NCI-H2029 (cell line): ENCODE data around the gene OR4P4.

Experiments used
- DNase-seq: peaks from one replicate; lab custom pipeline; 2025; lab: John Stamatoyannopoulos, UW

The OR4P4 gene

DNA sequence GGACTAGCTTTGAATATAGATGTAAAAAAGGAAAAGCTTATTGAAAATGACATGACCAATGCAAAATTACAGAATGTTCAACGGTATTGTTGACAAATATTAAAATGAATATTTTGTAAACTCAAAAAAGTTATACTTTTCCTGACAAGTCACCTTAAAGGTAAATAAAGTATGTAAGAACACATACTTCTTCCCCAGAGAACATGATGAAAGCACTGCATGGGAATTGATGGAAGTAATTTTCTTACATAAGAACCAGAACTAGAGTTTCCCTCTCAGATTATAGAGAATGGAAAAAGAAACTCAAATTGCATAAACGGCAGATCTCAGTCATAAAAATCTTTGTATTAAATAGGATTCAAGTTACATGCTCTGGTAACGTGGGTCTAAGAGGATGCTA lies at the start of gene OR4P4:
Gene OR4P4 (plus strand): TSS at position 301 of the 400 bp plus-strand sequence.
- DNase-seq: no peak

DNA sequence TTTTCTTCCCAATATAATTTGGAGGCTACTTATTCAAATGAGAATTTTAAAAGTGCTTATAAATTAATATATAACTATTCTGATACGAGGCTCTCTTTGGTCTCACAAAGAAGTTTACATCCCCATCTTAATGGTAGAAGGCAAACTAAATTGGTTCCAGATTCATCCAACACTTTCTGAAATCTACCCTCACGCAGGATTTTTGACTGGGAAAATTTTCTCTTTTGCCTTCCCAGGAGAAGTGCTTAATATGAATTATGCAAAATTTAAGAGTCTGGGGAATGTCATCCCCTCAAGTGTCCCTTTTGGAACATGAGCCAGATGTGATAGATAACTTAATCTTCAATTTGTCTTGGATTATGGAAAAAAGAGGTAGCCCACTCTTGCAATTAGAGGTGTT lies 27.4 kb upstream of the OR4P4 start, which contains the start of gene OR4C11:
Gene OR4C11 (minus strand): TSS at position 101 of the 400 bp plus-strand sequence. CDS start 3,272 bp downstream, outside the sequence.
- DNase-seq: no peak

DNA sequence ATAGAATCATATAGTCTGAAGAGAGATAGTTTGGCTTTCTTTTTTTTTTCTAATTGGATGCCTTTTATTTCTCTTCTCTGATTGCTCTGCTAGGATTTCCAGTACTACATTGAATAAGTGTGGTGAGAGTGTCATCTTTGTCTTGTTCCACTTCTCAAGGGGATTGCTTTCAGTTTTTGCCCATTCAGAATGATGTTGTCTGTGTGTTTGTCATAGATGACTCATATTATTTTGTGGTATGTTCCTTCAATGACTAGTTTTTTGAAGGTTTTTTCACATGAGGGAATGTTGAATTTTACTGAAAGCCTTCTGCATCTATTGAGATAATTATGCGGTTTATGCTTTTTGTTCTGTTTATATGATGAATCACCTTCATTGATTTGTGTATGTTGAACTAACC lies 10.4 kb upstream of the OR4P4 start:
- no peak for DNase-seq

DNA sequence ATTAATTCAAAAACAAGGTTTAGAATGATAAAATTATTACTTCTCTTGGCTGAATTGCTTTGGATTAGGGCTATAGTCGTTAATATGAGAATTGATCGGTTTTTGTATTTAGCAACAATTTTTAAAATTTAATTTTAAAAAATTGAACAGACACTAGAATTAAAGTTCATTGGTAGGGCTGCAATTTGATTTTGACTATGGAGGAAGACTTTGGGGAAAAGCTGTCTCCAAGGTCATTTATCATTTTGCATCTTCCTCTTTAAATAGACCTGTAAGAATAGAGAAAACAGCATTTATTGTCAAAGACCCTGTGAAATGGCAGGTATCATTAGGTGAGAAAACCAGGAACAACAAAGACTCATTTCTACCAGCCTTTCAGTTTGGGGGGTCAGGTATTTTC lies 13.1 kb downstream of the OR4P4 start, which contains the start of gene OR4S2:
Gene OR4S2 (plus strand): TSS at position 301 of the 400 bp plus-strand sequence. CDS start 2,577 bp downstream, outside the sequence.
- DNase-seq: no peak

DNA sequence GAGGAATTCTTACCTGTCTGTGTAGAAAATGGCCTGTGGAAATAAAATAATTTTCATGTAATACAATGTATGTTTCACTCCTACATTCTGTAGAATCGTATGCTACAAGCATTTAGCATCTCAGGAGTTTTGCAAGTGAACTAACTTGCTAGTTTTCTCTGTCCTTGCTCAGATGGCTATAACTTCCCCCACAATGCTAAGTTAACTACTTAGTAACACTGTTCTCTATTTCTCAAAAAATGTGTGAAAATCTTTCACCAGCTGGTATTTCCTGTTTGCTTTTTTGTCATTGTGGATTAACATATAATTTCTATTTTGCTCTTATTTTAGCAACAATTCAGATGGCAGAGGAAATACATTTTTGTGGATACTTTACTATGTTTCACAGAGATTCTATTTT lies 17.6 kb downstream of the OR4P4 start:
- DNase-seq: no peak

DNA sequence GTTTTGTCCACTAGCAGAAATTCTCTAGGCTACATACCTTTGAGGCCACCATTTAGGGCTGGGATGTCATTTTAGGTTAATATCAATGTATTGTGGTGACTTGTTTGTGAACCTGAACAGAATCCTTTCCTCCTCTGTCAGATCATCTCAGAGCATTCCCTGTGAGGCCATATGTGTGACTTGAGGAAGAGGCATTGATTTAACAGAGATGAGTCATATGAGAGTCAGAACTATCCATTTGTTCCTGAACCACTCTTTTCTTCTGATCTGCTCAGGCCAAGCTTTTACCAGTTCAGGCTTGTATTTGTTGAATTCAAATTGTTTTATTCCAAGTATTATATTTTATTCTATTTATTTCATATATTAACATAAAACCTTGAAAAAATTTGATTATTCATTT lies 20.2 kb downstream of the OR4P4 start:
- no peak for DNase-seq

DNA sequence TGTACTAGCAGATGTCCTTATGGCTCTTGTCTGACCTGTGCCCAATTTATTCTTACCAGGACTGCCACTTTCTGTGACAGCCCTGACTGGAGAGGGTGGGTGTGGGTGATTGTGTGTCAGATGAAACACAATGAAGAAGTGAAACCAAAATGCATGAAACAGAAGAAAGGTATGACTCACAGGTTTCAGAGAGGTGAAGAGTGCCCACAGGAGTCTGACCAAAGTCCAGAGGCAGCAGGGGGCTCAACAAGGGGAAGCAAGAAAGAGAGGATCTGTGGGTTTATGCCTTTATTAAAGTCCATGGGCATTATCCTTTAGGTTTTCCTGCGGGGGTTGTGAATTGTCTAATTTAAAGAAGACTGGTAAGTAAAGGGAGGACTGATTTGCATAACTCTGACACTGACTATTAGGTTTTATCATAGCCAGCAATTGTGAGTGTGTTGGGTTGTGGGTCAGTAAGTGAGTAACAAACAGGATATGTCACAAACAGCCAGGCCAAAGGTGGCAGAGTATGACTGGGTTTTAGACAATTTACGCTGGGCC lies 23.2 kb downstream of the OR4P4 start:
- DNase-seq: no peak

DNA sequence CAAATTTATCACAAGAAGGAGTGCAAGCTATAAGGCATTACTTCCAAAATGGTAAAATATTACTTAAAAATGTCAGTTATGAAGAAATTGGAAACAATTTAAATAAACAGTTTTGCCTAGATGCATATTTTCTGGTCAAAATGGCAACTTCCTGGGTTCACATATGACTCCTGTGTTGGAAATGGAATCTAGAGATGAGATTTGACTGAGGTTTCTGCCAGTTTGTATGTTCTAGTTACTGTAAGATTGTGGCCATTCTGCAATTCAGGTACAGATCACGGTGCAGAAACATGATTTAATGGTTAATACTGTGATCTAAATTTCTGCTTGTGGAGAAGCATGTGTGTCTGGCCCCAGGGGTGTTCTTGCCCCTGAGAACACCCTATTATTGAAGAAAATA lies 23.7 kb downstream of the OR4P4 start:
- DNase-seq: no peak

DNA sequence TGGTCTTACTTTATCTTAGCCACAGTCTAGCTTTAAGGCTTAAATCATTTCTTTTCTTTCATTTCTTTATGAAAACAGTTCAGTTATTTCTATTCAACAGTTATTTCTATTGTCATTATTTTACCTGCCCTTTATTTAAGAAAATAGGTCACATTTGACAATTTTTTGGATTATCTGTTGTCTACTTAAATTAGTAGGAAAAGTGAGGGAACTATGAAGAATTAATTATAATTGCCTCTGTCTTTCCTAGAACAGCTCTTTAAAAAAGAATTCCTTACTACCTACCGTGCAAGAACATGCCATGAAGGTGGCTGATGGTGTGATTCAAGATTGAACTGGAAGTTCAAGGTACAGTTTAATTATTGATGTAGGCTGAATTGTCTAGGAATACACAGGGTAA lies 27.0 kb downstream of the OR4P4 start, which contains the start of gene OR4C6:
Gene OR4C6 (plus strand): TSS at position 301 of the 400 bp plus-strand sequence. CDS start 2,966 bp downstream, outside the sequence.
- no peak for DNase-seq

DNA sequence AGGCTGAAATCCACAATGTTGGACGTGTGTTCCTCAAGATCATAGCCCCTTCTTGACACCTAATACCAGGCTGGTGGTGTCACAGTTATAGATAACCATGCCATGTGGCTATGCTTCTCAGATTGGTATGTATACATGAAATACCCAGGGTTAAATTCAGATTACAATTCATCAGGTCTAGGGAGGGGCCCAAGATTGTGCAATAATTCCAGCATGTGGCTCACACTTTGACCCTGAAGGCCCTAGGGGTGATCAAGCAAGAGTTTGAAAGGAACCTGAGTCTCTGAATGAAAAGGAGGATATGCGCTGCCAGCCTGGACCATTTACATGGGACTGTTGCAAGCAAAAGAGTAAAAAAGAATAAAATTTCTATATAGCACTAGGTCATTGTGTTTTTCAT lies 34.5 kb downstream of the OR4P4 start:
- DNase-seq: no peak

DNA sequence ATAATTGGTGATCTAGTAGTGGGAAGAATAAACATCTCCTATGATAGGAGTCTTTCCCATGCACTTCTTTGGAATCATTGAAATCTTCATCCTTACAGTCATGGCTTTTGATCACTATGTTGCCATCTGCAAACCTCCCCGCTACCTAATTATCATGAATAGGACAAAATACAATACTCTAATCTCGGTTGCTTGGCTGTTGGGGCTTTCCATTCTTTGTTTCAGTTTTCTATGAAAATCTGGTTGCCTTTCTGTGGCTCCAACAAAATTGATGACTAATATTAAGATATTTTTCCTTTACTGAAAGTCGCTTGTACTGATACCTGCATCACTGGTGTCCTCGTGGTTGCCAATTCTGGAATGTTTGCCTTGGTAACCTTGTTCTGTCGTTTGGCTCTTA lies 38.9 kb downstream of the OR4P4 start:
- DNase-seq: no peak
